Transverse colon (tissue), 3 donors: ENCODE results near the gene PLPP7.

Source experiments
- POLR2A ChIP-seq: fragments of 450-650 bp; IDR thresholded peaks from one replicate; pipeline ENCODE4 v1.6.1; 2016; ENCODE audit warnings: antibody characterized with exemption, mild to moderate bottlenecking, moderate library complexity
- TF ChIP-seq, protein P1 (sequence below), 5 experiments: fragments of 200-600 bp in 3 of 5; fragments of 450-650 bp in 2 of 5; sonication (generic) in 3 of 5; IDR thresholded peaks; 1 replicate in 2 of 5; 2 replicates in 3 of 5; pipeline ENCODE4 v1.5.1; 2016 to 2017; ENCODE audit warnings: antibody characterized with exemption in 5 of 5, inconsistent platforms in 3 of 5, mild to moderate bottlenecking in 2 of 5, moderate library complexity in 1 of 5

DNA sequence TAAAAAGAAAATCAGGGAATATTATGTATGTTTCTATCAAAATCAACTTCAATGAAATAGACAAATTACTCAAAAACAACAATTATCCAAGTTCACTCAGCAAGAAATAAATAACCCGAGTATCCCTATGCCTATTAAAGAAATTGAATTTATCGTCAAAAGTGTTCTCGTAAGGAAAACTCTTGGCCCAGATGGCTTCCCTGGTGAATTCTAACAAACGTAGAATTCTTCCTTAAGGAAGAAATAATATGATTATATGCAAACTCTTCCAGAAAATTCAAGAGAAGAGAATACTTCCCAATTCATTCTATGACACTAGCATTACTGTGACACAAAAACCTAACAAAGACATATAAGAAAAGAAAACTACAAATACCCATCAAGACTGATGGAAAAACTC, 42.9 kb upstream of the PLPP7 start:
- no peak for TF ChIP-seq POLR2A
- TF ChIP-seq, protein P1, sequence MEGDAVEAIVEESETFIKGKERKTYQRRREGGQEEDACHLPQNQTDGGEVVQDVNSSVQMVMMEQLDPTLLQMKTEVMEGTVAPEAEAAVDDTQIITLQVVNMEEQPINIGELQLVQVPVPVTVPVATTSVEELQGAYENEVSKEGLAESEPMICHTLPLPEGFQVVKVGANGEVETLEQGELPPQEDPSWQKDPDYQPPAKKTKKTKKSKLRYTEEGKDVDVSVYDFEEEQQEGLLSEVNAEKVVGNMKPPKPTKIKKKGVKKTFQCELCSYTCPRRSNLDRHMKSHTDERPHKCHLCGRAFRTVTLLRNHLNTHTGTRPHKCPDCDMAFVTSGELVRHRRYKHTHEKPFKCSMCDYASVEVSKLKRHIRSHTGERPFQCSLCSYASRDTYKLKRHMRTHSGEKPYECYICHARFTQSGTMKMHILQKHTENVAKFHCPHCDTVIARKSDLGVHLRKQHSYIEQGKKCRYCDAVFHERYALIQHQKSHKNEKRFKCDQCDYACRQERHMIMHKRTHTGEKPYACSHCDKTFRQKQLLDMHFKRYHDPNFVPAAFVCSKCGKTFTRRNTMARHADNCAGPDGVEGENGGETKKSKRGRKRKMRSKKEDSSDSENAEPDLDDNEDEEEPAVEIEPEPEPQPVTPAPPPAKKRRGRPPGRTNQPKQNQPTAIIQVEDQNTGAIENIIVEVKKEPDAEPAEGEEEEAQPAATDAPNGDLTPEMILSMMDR (IDR thresholded peaks at IDR 0.05) = no peak
